Suprapubic skin (tissue), 4 donors: Measurements from ENCODE around the gene KCTD10. TPM values are rescaled to one million over a fixed set of nuclear protein-coding genes. Genes with fewer than 3 reads are reported as not detected.
"Not testable (repeated sequence)": the region's sequence is repeated elsewhere in the genome, so short reads cannot be mapped to it uniquely, and the experiment has no call there.

Experiments
- DNase-seq, 2 donors: peaks; one replicate each; pipeline ENCODE4 v3.0.0-alpha.2; 2019; ENCODE audit warnings: low spot score in 2 of 2
- H3K27ac ChIP-seq: fragments of 200-600 bp; sonication (generic); one replicate; pipeline ENCODE4 v1.5.1; 2019
- H3K27me3 ChIP-seq: fragments of 200-600 bp; sonication (generic); one replicate; pipeline ENCODE4 v1.5.1; 2019
- H3K36me3 ChIP-seq: fragments of 200-600 bp; sonication (generic); one replicate; pipeline ENCODE4 v1.5.1; 2019
- H3K4me1 ChIP-seq: fragments of 200-600 bp; sonication (generic); one replicate; pipeline ENCODE4 v1.5.1; 2019
- H3K4me3 ChIP-seq: fragments of 200-600 bp; sonication (generic); one replicate; pipeline ENCODE4 v1.5.1; 2019; ENCODE audit warnings: mild to moderate bottlenecking
- H3K9me3 ChIP-seq: fragments of 200-600 bp; sonication (generic); one replicate; pipeline ENCODE4 v1.5.1; 2019
- CTCF ChIP-seq, 2 donors: fragments of 200-600 bp in 1 of 2; fragments of 450-650 bp in 1 of 2; sonication (generic) in 1 of 2; IDR thresholded peaks; one replicate each; pipeline ENCODE4 v1.5.1; 2016 to 2019; ENCODE audit warnings: antibody characterized with exemption in 2 of 2, mild to moderate bottlenecking in 1 of 2, moderate library complexity in 1 of 2
- EP300 ChIP-seq: sonication (generic); formaldehyde crosslinking; IDR thresholded peaks from one replicate; pipeline ENCODE4 v1.6.1; 2017; ENCODE audit warnings: antibody characterized with exemption
- POLR2A ChIP-seq, 2 donors: fragments of 450-650 bp; IDR thresholded peaks; one replicate each; pipeline ENCODE4 v1.6.1; 2017; ENCODE audit warnings: antibody characterized with exemption in 2 of 2, mild to moderate bottlenecking in 2 of 2, moderate library complexity in 2 of 2
- POLR2AphosphoS5 ChIP-seq, 3 donors: sonication (generic); formaldehyde crosslinking; IDR thresholded peaks; one replicate each; pipeline ENCODE4 v1.6.1; 2017; ENCODE audit warnings: antibody characterized with exemption in 3 of 3
- WGBS: methylation state at CpG from one replicate; pipeline ENCODE4 v1.1.5; 2018; 5-methylcytosine and 5-hydroxymethylcytosine counted together
- total RNA-seq, 4 donors: library from RNA; depleted of rRNA; stranded (reverse); fragments of >200 nt; gene quantifications; one replicate each; pipeline ENCODE4 v1.1.0, GENCODE V29; 2016

KCTD10 gene
- total RNA-seq, 4 donors from 2014 or later, result 34.7 to 56.3 (median 41.7) TPM

GRCh38 chr12:109443794-109444193 lies 33.3 kb downstream of the KCTD10 start:
- WGBS, result 61% methylated on average over 5 of the region's 5 CpGs
- Histone ChIP-seq H3K4me1 (peaks cover 13% of the 10 kb centered on the region), H3K36me3 (peaks cover 27% of the 10 kb centered on the region), H3K9me3 (no peaks in the 10 kb centered on the region), H3K27ac (no peak overlapping the region), H3K4me3 (no peak overlapping the region), H3K27me3 (no peaks in the 10 kb centered on the region)
- no peak for DNase-seq
- TF ChIP-seq POLR2AphosphoS5 (IDR thresholded peaks at IDR 0.05) (no peak), POLR2A (IDR thresholded peaks at IDR 0.05) (no peak), EP300 (no peak), CTCF (IDR thresholded peaks at IDR 0.05) (no peak)

- 66% methylated on average over 6 of the region's 9 CpGs for WGBS
- DNase-seq, result no peak
- peaks cover 13% of the 10 kb centered on the region for H3K4me1 ChIP-seq
- no peak for TF ChIP-seq CTCF (IDR thresholded peaks at IDR 0.05)
- no peak for TF ChIP-seq EP300
- TF ChIP-seq POLR2AphosphoS5 (IDR thresholded peaks at IDR 0.05), result peak in 1 of 3 donors; percentile 16
- no peak for TF ChIP-seq POLR2A (IDR thresholded peaks at IDR 0.05)
- no peaks in the 10 kb centered on the region for H3K9me3 ChIP-seq
- H3K4me3 ChIP-seq, result no peak overlapping the region
- no peaks in the 10 kb centered on the region for H3K27me3 ChIP-seq
- no peak overlapping the region for H3K27ac ChIP-seq
- peaks cover 6% of the 10 kb centered on the region for H3K36me3 ChIP-seq
Measured at GRCh38 chr12:109440851-109441490, 36.1 kb downstream of the KCTD10 start.

GRCh38 chr12:109439951-109440350 lies 37.1 kb downstream of the KCTD10 start:
- H3K27ac ChIP-seq, H3K27me3 ChIP-seq, H3K36me3 ChIP-seq, H3K4me3 ChIP-seq, DNase-seq, H3K9me3 ChIP-seq: not testable (repeated sequence)
- peaks cover 13% of the 10 kb centered on the region for H3K4me1 ChIP-seq
- 96% methylated on average over 13 of the region's 13 CpGs for WGBS

GRCh38 chr12:109439181-109439580 lies 37.9 kb downstream of the KCTD10 start:
- Histone ChIP-seq H3K27ac (no peak overlapping the region), H3K9me3 (no peaks in the 10 kb centered on the region), H3K4me1 (peaks cover 8% of the 10 kb centered on the region), H3K36me3 (no peaks in the 10 kb centered on the region), H3K27me3 (no peaks in the 10 kb centered on the region), H3K4me3 (no peak overlapping the region)
- no peak for DNase-seq
- no peak for TF ChIP-seq CTCF (IDR thresholded peaks at IDR 0.05)
- no peak for TF ChIP-seq POLR2AphosphoS5 (IDR thresholded peaks at IDR 0.05)
- no peak for TF ChIP-seq EP300
- no peak for TF ChIP-seq POLR2A (IDR thresholded peaks at IDR 0.05)
- 72% methylated on average over 6 of the region's 6 CpGs for WGBS

GRCh38 chr12:109436188-109436560 lies 40.9 kb downstream of the KCTD10 start:
- 63% methylated on average over 7 of the region's 7 CpGs for WGBS
- DNase-seq, result no peak
- H3K4me3 ChIP-seq, result no peak overlapping the region
- no peak for TF ChIP-seq POLR2AphosphoS5 (IDR thresholded peaks at IDR 0.05)
- no peak for TF ChIP-seq EP300
- no peak for TF ChIP-seq POLR2A (IDR thresholded peaks at IDR 0.05)
- no peak for TF ChIP-seq CTCF (IDR thresholded peaks at IDR 0.05)
- H3K4me1 ChIP-seq, result peaks cover 8% of the 10 kb centered on the region
- no peaks in the 10 kb centered on the region for H3K9me3 ChIP-seq
- H3K27ac ChIP-seq, result no peak overlapping the region
- H3K27me3 ChIP-seq, result no peaks in the 10 kb centered on the region
- H3K36me3 ChIP-seq, result no peaks in the 10 kb centered on the region
